DOHH2 (cell line): ENCODE results near the gene MYG1.

Experiments
- EZH2phosphoT487 ChIP-seq: fragments of 200-600 bp; sonication (generic); IDR thresholded peaks from 2 replicates; pipeline ENCODE4 v1.6.1; 2017; ENCODE audit warnings: borderline replicate concordance, mild to moderate bottlenecking, antibody characterized with exemption, low read length, moderate library complexity, mixed read lengths
- TF ChIP-seq, protein P1 (sequence below): fragments of 200-600 bp; sonication (generic); IDR thresholded peaks from one replicate; pipeline ENCODE4 v1.5.1; 2014; ENCODE audit warnings: antibody characterized with exemption, mild to moderate bottlenecking, low read depth, low read length; ENCODE audit not compliant: poor library complexity, severe bottlenecking

DNA sequence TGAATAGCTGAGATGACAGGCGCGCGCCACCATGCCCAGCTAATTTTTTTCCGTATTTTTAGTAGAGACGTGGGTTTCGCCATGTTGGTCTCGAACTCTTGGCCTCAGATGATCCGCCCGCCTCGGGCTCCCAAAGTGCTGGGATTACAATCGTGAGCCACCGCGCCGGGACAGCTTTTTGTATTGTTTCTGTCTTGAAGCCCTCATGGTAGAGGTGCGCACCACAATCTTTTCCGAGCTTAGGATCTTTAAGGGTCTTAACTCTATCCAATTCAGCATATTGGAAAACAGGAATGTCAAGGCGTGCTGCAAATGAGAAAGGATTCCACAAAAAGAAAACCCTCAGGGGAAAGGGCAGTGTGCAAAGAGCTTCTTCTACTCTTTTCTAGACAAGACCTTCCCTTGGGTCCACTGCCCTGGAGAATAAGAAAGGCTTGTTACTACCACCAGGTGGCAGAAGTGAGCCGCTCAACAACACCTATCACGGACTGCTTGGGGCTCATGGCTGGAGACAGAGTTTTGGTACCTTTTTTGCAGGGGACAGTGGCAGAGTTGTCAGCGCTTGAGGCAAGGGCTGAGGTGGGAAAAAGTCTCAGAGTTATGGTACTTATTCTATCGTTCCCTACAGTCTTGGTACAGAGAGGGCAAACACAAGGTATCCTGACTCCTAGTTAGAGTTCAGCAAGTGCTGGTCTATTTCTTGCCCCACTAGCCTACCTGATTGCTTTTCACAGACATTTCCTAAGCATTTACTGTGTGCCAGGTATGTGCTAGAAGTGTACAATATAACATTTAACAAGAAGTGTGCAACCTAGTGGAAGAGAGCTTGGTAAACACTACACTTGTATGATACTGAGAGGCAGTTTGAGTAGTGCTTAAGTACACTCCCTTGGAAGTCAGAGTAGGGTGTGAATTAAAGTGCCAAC is 53.1 kb downstream of the MYG1 start:
- TF ChIP-seq, protein P1, sequence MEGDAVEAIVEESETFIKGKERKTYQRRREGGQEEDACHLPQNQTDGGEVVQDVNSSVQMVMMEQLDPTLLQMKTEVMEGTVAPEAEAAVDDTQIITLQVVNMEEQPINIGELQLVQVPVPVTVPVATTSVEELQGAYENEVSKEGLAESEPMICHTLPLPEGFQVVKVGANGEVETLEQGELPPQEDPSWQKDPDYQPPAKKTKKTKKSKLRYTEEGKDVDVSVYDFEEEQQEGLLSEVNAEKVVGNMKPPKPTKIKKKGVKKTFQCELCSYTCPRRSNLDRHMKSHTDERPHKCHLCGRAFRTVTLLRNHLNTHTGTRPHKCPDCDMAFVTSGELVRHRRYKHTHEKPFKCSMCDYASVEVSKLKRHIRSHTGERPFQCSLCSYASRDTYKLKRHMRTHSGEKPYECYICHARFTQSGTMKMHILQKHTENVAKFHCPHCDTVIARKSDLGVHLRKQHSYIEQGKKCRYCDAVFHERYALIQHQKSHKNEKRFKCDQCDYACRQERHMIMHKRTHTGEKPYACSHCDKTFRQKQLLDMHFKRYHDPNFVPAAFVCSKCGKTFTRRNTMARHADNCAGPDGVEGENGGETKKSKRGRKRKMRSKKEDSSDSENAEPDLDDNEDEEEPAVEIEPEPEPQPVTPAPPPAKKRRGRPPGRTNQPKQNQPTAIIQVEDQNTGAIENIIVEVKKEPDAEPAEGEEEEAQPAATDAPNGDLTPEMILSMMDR, result peak; percentile 85
- TF ChIP-seq EZH2phosphoT487, result no peak
